A549 (cell line): ENCODE data around the gene TRIM9. TPM values are rescaled to one million over a fixed set of nuclear protein-coding genes. Genes with fewer than 3 reads are reported as not detected.

Experiments
- ATAC-seq, 2 experiments: fragments of 200-7000 bp in 1 of 2; fragments of >200 bp in 1 of 2; cut with Nextera tagmentation in 1 of 2; cut with Tn5 transposase in 1 of 2; 3 replicates each; pipeline versions ENCODE4 v1.8.0 to v1.9.1; 2018 to 2020; ENCODE audit warnings: mild to moderate bottlenecking in 1 of 2, moderate library complexity in 1 of 2
- CTCF ChIA-PET: fragments of 300-600 bp; sonication (Branson Sonifier 250); formaldehyde crosslinking; extraction: SDS; loops from one replicate; lab custom pipeline; 2021; ENCODE audit warnings: antibody characterized with exemption, inconsistent platforms; lab: Yijun Ruan, JAX
- POLR2A ChIA-PET: fragments of 350-600 bp; formaldehyde crosslinking; extraction: SDS; loops from one replicate; lab custom pipeline; 2021; ENCODE audit warnings: antibody characterized with exemption, inconsistent platforms; lab: Yijun Ruan, JAX
- DNase-seq, 2 experiments: peaks; one replicate each; pipeline versions ENCODE4 v3.0.0 to v3.0.0-alpha.2; 2011 to 2016; ENCODE audit warnings: low read depth in 1 of 2, low spot score in 1 of 2
- FAIRE-seq: peaks from 2 replicates; lab custom pipeline; 2011; peaks lifted over from hg19 to GRCh38; lab: Jason Lieb, UNC
- H3K27ac ChIP-seq, 2 experiments: fragments of >200 bp; sonication (Bioruptor Twin); formaldehyde crosslinking; 3 replicates each; pipeline ENCODE4 v1.5.1; 2016 to 2017
- H3K4me1 ChIP-seq: fragments of >200 bp; sonication (Bioruptor Twin); formaldehyde crosslinking; 3 replicates; pipeline ENCODE4 v1.6.1; 2016
- H3K4me2 ChIP-seq: fragments of >200 bp; sonication (Bioruptor Twin); formaldehyde crosslinking; 3 replicates; pipeline ENCODE4 v1.6.1; 2016
- H3K4me3 ChIP-seq: fragments of >200 bp; sonication (Bioruptor Twin); formaldehyde crosslinking; 3 replicates; pipeline ENCODE4 v1.5.1; 2016
- H3K9me3 ChIP-seq: fragments of >200 bp; sonication (Bioruptor Twin); formaldehyde crosslinking; 3 replicates; pipeline ENCODE4 v1.6.1; 2016
- CBX2 ChIP-seq: fragments of 200-600 bp; sonication (generic); IDR thresholded peaks from 2 replicates; pipeline ENCODE4 v1.6.1; 2016; ENCODE audit warnings: low read depth, mild to moderate bottlenecking, borderline replicate concordance
- CBX8 ChIP-seq: fragments of 200-600 bp; sonication (generic); IDR thresholded peaks from 2 replicates; pipeline ENCODE4 v1.6.1; 2016
- CEBPB ChIP-seq, 2 experiments: fragments of >200 bp in 1 of 2; sonication (Bioruptor Twin) in 1 of 2; formaldehyde crosslinking in 1 of 2; IDR thresholded peaks; 2 replicates each; pipeline ENCODE4 v1.6.1; 2012 to 2016
- CHD4 ChIP-seq: fragments of 200-600 bp; sonication (generic); IDR thresholded peaks from 2 replicates; pipeline ENCODE4 v1.6.1; 2016; ENCODE audit warnings: antibody characterized with exemption, mild to moderate bottlenecking, borderline replicate concordance
- EP300 ChIP-seq, 2 experiments: fragments of >200 bp; sonication (Bioruptor Twin); formaldehyde crosslinking; IDR thresholded peaks; 2 replicates in 1 of 2; 3 replicates in 1 of 2; pipeline ENCODE4 v1.6.1; 2016 to 2017
- ESRRA ChIP-seq: fragments of 150-350 bp; IDR thresholded peaks from 2 replicates; pipeline ENCODE4 v1.6.1; 2014; ENCODE audit warnings: mild to moderate bottlenecking, low read length, borderline replicate concordance
- FOSB ChIP-seq: fragments of 250-450 bp; sonication (Bioruptor Pico); IDR thresholded peaks from 2 replicates; pipeline ENCODE4 v1.5.0; 2020; ENCODE audit warnings: mild to moderate bottlenecking, moderate library complexity
- FOSL2 ChIP-seq, 2 experiments: fragments of 450-650 bp in 1 of 2; fragments of >200 bp in 1 of 2; sonication (Bioruptor Twin) in 1 of 2; formaldehyde crosslinking; IDR thresholded peaks; 2 replicates each; pipeline versions ENCODE4 v1.5.0 to v1.6.1; 2016 to 2020; ENCODE audit warnings: mild to moderate bottlenecking in 1 of 2, moderate library complexity in 1 of 2
- FOXS1 ChIP-seq: fragments of 250-450 bp; sonication (Bioruptor Pico); IDR thresholded peaks from 2 replicates; pipeline ENCODE4 v1.5.0; 2020; ENCODE audit warnings: mild to moderate bottlenecking, moderate library complexity
- GATA3 ChIP-seq: IDR thresholded peaks from 2 replicates; pipeline ENCODE4 v1.6.1; 2012; ENCODE audit warnings: borderline replicate concordance
- HDAC2 ChIP-seq: fragments of 200-600 bp; sonication (generic); IDR thresholded peaks from 2 replicates; pipeline ENCODE4 v1.6.1; 2016
- HEYL ChIP-seq: fragments of 250-450 bp; sonication (Bioruptor Pico); IDR thresholded peaks from 2 replicates; pipeline ENCODE4 v1.8.0; 2021; ENCODE audit warnings: mild to moderate bottlenecking, moderate library complexity
- HOXB13 ChIP-seq: fragments of 250-450 bp; sonication (Bioruptor Pico); IDR thresholded peaks from 2 replicates; pipeline ENCODE4 v1.5.0; 2020; ENCODE audit warnings: low read depth, mild to moderate bottlenecking, moderate library complexity
- HOXB5 ChIP-seq: fragments of 250-450 bp; sonication (Bioruptor Pico); IDR thresholded peaks from 2 replicates; pipeline ENCODE4 v1.5.0; 2020; ENCODE audit warnings: mild to moderate bottlenecking, moderate library complexity
- JUN ChIP-seq, 2 experiments: fragments of >200 bp; sonication (Bioruptor Twin); formaldehyde crosslinking; IDR thresholded peaks; 2 replicates in 1 of 2; 3 replicates in 1 of 2; pipeline ENCODE4 v1.6.1; 2016 to 2017
- MYC ChIP-seq: IDR thresholded peaks from 2 replicates; pipeline ENCODE4 v1.6.1; 2012; ENCODE audit warnings: mild to moderate bottlenecking, inconsistent platforms, low read length, improper control_type of control experiment, borderline replicate concordance
- NFE2L2 ChIP-seq: fragments of 150-350 bp; conservative IDR thresholded peaks from 2 replicates; pipeline ENCODE4 v1.6.1; 2014; ENCODE audit warnings: low read length
- NPAS2 ChIP-seq: fragments of 250-450 bp; sonication (Bioruptor Pico); IDR thresholded peaks from 2 replicates; pipeline ENCODE4 v1.8.0; 2022; ENCODE audit warnings: mild to moderate bottlenecking, moderate library complexity, borderline replicate concordance
- POLR2AphosphoS2 ChIP-seq: conservative IDR thresholded peaks from 2 replicates; pipeline ENCODE4 v1.6.1; 2012; ENCODE audit warnings: low read length, improper control_type of control experiment, inconsistent platforms
- RAD21 ChIP-seq, 2 experiments: fragments of >200 bp in 1 of 2; sonication (Bioruptor Twin) in 1 of 2; formaldehyde crosslinking in 1 of 2; IDR thresholded peaks in 1 of 2; conservative IDR thresholded peaks in 1 of 2; 2 replicates in 1 of 2; 3 replicates in 1 of 2; pipeline ENCODE4 v1.6.1; 2012 to 2018; ENCODE audit warnings: inconsistent platforms in 1 of 2
- RARB ChIP-seq: fragments of 250-450 bp; sonication (Bioruptor Pico); IDR thresholded peaks from 2 replicates; pipeline ENCODE4 v1.8.0; 2021; ENCODE audit warnings: mild to moderate bottlenecking, moderate library complexity
- RFX5 ChIP-seq: fragments of 450-650 bp; IDR thresholded peaks from 2 replicates; pipeline ENCODE4 v1.7.1; 2014; ENCODE audit warnings: antibody characterized with exemption, mild to moderate bottlenecking, moderate library complexity
- RNF2 ChIP-seq: fragments of 200-600 bp; sonication (generic); IDR thresholded peaks from 2 replicates; pipeline ENCODE4 v1.6.1; 2016; ENCODE audit warnings: low read depth, mild to moderate bottlenecking, antibody characterized with exemption, moderate library complexity, borderline replicate concordance
- SMC3 ChIP-seq: fragments of >200 bp; sonication (Bioruptor Twin); formaldehyde crosslinking; IDR thresholded peaks from 3 replicates; pipeline ENCODE4 v1.6.1; 2018; ENCODE audit warnings: inconsistent platforms
- SREBF2 ChIP-seq: fragments of 450-650 bp; IDR thresholded peaks from 2 replicates; pipeline ENCODE4 v1.6.1; 2014; ENCODE audit warnings: mild to moderate bottlenecking, moderate library complexity
- TFCP2L1 ChIP-seq: fragments of 250-450 bp; sonication (Bioruptor Pico); IDR thresholded peaks from 2 replicates; pipeline ENCODE4 v1.5.0; 2021; ENCODE audit warnings: mild to moderate bottlenecking
- ZSCAN20 ChIP-seq: fragments of 250-450 bp; sonication (Bioruptor Pico); IDR thresholded peaks from 2 replicates; pipeline ENCODE4 v1.8.0; 2022; ENCODE audit warnings: mild to moderate bottlenecking, moderate library complexity
- WGBS: methylation state at CpG from one replicate; pipeline ENCODE4 v1.1.6; 2017; ENCODE audit errors: missing lambda C conversion rate; 5-methylcytosine and 5-hydroxymethylcytosine counted together
- polyA plus RNA-seq, 4 experiments: library from polyadenylated mRNA; depleted of rRNA in 3 of 4; stranded (reverse); fragments of >200 nt; fragmentation: RNase III in 1 of 4; extraction: RNeasy Plus Mini Kit Qiagen cat#74134 plus additional on column Dnase treatment in 1 of 4; gene quantifications; 2 replicates in 3 of 4; 3 replicates in 1 of 4; pipeline ENCODE4 v1.2.3, GENCODE V29; 2011 to 2017
- TF ChIP-seq, protein P1 (sequence below): fragments of 250-450 bp; sonication (Bioruptor Pico); IDR thresholded peaks from 2 replicates; pipeline ENCODE4 v1.5.0; 2020; ENCODE audit warnings: low read depth, mild to moderate bottlenecking, moderate library complexity
- TF ChIP-seq, protein P2 (sequence below): fragments of 250-450 bp; sonication (Bioruptor Pico); IDR thresholded peaks from 2 replicates; pipeline ENCODE4 v1.5.0; 2021; ENCODE audit warnings: mild to moderate bottlenecking, moderate library complexity, borderline replicate concordance
- TF ChIP-seq, protein P3 (sequence below): fragments of >200 bp; sonication (Bioruptor Twin); formaldehyde crosslinking; IDR thresholded peaks from 3 replicates; pipeline ENCODE4 v1.5.1; 2016

Gene TRIM9
- polyA plus RNA-seq, 2 of the 4 experiments (the other 2 are of a cell fraction): 5.4 to 21.2 TPM

DNA sequence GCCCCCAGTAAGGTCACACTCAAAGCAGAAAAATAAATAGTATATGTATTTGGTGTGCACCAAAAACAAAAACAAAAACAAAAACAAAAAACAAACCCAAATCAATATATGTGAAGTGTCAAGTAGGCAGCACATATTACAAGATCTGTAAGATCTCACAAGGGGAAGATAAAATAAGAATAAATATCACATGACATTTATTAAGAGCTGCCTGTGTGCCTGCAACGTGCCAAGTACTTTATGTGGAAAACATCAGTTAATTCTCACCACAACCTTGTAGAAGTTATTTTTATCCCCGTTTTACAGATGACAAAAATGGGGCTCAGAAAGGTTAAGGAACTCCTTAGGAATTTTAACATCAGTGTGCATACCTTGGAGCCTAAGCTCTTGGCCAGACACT, 26.6 kb downstream of the TRIM9 start:
- Histone ChIP-seq H3K4me2 (no peak overlapping the region), H3K9me3 (peaks cover under 1% of the 10 kb centered on the region; the same call in 2 of the 3 replicates), H3K4me3 (no peak overlapping the region), H3K4me1 (peaks cover 15% of the 10 kb centered on the region), H3K27ac (no peak overlapping the region)
- ATAC-seq: no peak
- no peak for DNase-seq
- WGBS: 88% methylated on average over 2 of the region's 2 CpGs
- CTCF ChIA-PET: interaction anchor here (0.9 kb wide), 1 partner anchor 25 kb away, joined by 3 read pairs; no protein-coding TSS in a partner anchor
- POLR2A ChIA-PET: no interaction called here
- no peak for TF ChIP-seq EP300 (IDR thresholded peaks at IDR 0.05)
- no peak for TF ChIP-seq MYC
- no peak for FAIRE-seq

DNA sequence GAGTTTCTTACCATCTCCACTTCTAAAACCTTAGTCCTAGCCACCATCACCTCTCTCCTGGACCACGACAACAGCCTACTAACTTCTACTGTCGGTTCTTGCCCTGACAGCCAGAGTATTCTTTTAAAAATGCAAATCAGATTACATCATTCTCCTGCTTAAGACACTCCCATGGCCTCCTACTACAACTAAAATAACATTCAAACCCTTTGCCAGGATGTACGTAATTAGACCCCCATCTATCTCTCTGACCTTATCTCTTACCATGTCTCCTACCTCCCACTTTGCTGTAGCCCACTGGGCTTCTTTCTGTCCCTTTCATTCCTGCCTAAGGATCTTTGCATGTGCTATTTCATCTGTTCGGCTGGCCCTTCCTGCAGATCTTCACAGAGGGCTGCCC, 27.6 kb downstream of the TRIM9 start:
- POLR2A ChIA-PET: no interaction called here

DNA sequence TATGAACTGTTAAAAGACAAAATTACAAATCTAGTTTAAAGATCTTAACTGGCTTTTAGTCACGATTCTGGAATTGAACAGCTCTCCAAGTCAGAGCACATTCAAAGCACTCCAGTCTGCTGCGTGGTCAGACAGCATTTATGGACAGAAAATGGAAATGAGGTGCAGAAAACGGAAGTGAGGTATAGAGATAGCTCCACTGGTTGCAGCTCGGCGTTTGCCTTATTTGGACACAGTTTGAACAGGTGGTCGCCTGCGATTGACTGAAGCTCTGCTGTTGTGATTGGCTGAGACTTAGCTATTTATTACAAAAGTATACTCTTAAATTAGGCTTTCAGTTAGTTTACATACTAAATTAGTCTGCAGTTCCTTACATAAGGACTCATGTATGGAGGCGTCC, 28.3 kb downstream of the TRIM9 start:
- ATAC-seq: no peak
- H3K9me3 ChIP-seq: peaks cover 16% of the 10 kb centered on the region

More for the DNA sequence above, 27.6 kb downstream of the TRIM9 start:
- 90% methylated on average over 4 of the region's 4 CpGs for WGBS
- CTCF ChIA-PET: interaction anchor here (0.9 kb wide), 1 partner anchor 10 kb away, joined by 4 read pairs; no protein-coding TSS in a partner anchor
- ATAC-seq (no peak), DNase-seq (no peak), FAIRE-seq (no peak)
- TF ChIP-seq FOSL2 (IDR thresholded peaks at IDR 0.05): no peak
- no peak for TF ChIP-seq FOSL2 (CRISPR knock-in tag; IDR thresholded peaks at IDR 0.05)
- no peak for TF ChIP-seq ZSCAN20
- Histone ChIP-seq H3K9me3 (peaks cover 11% of the 10 kb centered on the region), H3K4me1 (peaks cover 15% of the 10 kb centered on the region), H3K27ac (no peak overlapping the region), H3K4me2 (no peak overlapping the region), H3K4me3 (no peak overlapping the region)

DNA sequence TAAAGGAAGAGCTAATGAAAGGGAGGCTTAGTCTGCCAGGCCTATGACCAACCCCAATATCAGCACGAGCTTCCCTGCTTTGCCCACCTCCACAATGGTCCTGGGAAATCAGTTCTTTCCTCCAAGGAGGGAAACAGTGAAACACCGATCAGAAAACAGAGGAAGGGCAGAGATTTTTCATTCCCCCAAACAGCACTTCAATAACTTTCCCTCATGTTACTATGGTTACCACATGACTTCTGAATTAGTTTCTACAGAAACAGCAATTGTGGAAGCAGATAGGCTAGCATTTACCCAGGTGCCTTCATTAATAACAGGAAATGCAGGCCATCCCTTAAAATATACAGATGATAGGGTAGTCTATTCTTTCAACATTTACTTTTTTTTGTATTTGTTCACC, 35.9 kb downstream of the TRIM9 start:
- ATAC-seq (no peak), FAIRE-seq (no peak), DNase-seq (no peak)
- no peak overlapping the region for H3K27ac ChIP-seq
- H3K4me3 ChIP-seq: no peak overlapping the region
- POLR2A ChIA-PET: no interaction called here
- CTCF ChIA-PET: no interaction called here
- peaks cover 16% of the 10 kb centered on the region for H3K9me3 ChIP-seq
- no peak overlapping the region for H3K4me2 ChIP-seq
- WGBS: 92% methylated on average over 2 of the region's 2 CpGs
- H3K4me1 ChIP-seq: no peaks in the 10 kb centered on the region
- no peak for TF ChIP-seq CHD4
- TF ChIP-seq FOSB: no peak
- no peak for TF ChIP-seq JUN (IDR thresholded peaks at IDR 0.05)
- TF ChIP-seq CEBPB (IDR thresholded peaks at IDR 0.05): no peak
- TF ChIP-seq SMC3: no peak
- TF ChIP-seq NPAS2 (CRISPR knock-in tag): no peak
- no peak for TF ChIP-seq GATA3
- no peak for TF ChIP-seq HOXB13 (CRISPR knock-in tag)
- no peak for TF ChIP-seq ESRRA
- TF ChIP-seq RNF2: no peak
- TF ChIP-seq SREBF2: no peak
- TF ChIP-seq, protein P1, sequence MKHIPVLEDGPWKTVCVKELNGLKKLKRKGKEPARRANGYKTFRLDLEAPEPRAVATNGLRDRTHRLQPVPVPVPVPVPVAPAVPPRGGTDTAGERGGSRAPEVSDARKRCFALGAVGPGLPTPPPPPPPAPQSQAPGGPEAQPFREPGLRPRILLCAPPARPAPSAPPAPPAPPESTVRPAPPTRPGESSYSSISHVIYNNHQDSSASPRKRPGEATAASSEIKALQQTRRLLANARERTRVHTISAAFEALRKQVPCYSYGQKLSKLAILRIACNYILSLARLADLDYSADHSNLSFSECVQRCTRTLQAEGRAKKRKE (CRISPR knock-in tag): no peak
- TF ChIP-seq HDAC2: no peak
- TF ChIP-seq RARB: no peak
- TF ChIP-seq HOXB5 (CRISPR knock-in tag): no peak
- no peak for TF ChIP-seq CBX8

More for the DNA sequence above, 28.3 kb downstream of the TRIM9 start:
- Histone ChIP-seq H3K4me3 (no peak overlapping the region), H3K4me1 (peaks cover 12% of the 10 kb centered on the region), H3K4me2 (no peak overlapping the region), H3K27ac (no peak overlapping the region)
- WGBS: 90% methylated on average over 8 of the region's 8 CpGs
- DNase-seq (no peak), FAIRE-seq (no peak)
- POLR2A ChIA-PET: no interaction called here
- CTCF ChIA-PET: interaction anchor here (0.9 to 1.3 kb wide), 2 partner anchors 10 to 28 kb away, joined by 3 to 4 read pairs; partner anchors contain the start of gene TRIM9
- TF ChIP-seq FOSL2 (IDR thresholded peaks at IDR 0.05) (no peak), FOSL2 (CRISPR knock-in tag; IDR thresholded peaks at IDR 0.05) (no peak), NFE2L2 (no peak), POLR2AphosphoS2 (no peak), SMC3 (no peak), FOXS1 (CRISPR knock-in tag) (no peak), RNF2 (no peak), ZSCAN20 (no peak), CBX2 (no peak), RAD21 (conservative IDR thresholded peaks at IDR 0.05 in 1 of 2, IDR thresholded peaks at IDR 0.05 in 1 of 2) (no peak), TFCP2L1 (CRISPR knock-in tag) (no peak), RFX5 (no peak), FOSB (no peak), HEYL (CRISPR knock-in tag) (no peak)
- TF ChIP-seq, protein P2, sequence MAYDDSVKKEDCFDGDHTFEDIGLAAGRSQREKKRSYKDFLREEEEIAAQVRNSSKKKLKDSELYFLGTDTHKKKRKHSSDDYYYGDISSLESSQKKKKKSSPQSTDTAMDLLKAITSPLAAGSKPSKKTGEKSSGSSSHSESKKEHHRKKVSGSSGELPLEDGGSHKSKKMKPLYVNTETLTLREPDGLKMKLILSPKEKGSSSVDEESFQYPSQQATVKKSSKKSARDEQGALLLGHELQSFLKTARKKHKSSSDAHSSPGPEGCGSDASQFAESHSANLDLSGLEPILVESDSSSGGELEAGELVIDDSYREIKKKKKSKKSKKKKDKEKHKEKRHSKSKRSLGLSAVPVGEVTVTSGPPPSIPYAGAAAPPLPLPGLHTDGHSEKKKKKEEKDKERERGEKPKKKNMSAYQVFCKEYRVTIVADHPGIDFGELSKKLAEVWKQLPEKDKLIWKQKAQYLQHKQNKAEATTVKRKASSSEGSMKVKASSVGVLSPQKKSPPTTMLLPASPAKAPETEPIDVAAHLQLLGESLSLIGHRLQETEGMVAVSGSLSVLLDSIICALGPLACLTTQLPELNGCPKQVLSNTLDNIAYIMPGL: no peak
- TF ChIP-seq, protein P3, sequence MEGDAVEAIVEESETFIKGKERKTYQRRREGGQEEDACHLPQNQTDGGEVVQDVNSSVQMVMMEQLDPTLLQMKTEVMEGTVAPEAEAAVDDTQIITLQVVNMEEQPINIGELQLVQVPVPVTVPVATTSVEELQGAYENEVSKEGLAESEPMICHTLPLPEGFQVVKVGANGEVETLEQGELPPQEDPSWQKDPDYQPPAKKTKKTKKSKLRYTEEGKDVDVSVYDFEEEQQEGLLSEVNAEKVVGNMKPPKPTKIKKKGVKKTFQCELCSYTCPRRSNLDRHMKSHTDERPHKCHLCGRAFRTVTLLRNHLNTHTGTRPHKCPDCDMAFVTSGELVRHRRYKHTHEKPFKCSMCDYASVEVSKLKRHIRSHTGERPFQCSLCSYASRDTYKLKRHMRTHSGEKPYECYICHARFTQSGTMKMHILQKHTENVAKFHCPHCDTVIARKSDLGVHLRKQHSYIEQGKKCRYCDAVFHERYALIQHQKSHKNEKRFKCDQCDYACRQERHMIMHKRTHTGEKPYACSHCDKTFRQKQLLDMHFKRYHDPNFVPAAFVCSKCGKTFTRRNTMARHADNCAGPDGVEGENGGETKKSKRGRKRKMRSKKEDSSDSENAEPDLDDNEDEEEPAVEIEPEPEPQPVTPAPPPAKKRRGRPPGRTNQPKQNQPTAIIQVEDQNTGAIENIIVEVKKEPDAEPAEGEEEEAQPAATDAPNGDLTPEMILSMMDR: no peak
